ENCODE results near the gene UBE2E1. TPM values are rescaled to one million over a fixed set of nuclear protein-coding genes. Genes with fewer than 3 reads are reported as not detected.

Gene UBE2E1
- total and polyA plus RNA-seq, 2 of the 4 experiments (the other 2 are of a cell fraction) = 54.1 to 91.6 TPM

DNA sequence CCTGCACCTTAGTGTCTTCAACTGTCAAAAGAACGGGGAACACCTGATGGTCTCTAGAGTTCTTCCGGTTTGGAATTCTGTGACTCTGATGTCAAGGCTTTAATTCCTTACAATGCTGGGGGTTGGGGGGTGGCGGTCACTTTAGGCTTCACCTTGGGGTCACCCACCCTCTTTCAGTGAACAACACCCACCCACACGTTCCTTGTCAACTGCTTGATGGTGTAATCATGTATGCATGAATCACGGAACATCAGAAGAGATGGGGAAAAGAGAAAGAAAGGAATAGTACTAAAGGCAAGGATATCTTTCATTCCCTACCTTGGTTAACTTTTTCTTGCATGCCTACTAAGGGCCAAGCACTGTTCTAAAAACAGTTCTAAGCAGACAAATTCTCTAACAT lies 7.3 kb upstream of the UBE2E1 start:
- WGBS, 2 experiments (ENCODE audit: extremely low coverage in 2 of 2, insufficient read length in 1 of 2) = no CpG with 5 or more reads among the region's 5 CpGs
- Histone ChIP-seq H2AK5ac (ENCODE audit: low read depth, low read length) (no peak overlapping the region), H2BK20ac (ENCODE audit: low read depth, low read length) (no peak overlapping the region), H2BK5ac (ENCODE audit: low read depth, low read length, poor library complexity, severe bottlenecking) (no peak overlapping the region), H3K23ac (ENCODE audit: low read depth, low read length) (no peak overlapping the region), H3K36me3 (ENCODE audit: control insufficient read depth, insufficient read depth, low read length) (no peaks in the 10 kb centered on the region), H4K91ac (ENCODE audit: insufficient read depth, low read depth, low read length) (no peak overlapping the region), H3K9ac (ENCODE audit: low read depth, low read length) (no peak overlapping the region), H3K56ac (ENCODE audit: extremely low read depth, insufficient read depth, low read length) (no peak overlapping the region), H4K5ac (ENCODE audit: low read depth, low read length) (no peak overlapping the region), H4K20me1 (ENCODE audit: insufficient read depth, low read length) (no peaks in the 10 kb centered on the region), H3K4ac (ENCODE audit: low read depth, low read length) (no peak overlapping the region), H3K14ac (replicated peaks; ENCODE audit: low read depth, low read length) (no peak overlapping the region), H2BK15ac (ENCODE audit: low read depth, low read length) (no peak overlapping the region), H3K79me1 (ENCODE audit: low read depth in 1 of 2, low read length in 2 of 2) (no peaks in the 10 kb centered on the region), H2AK9ac (replicated peaks; ENCODE audit: low read depth, low read length, poor library complexity) (no peak overlapping the region), H4K8ac (ENCODE audit: low read depth in 2 of 2, low read length in 2 of 2) (no peak overlapping the region), H3K9me1 (ENCODE audit: insufficient read depth, low read length) (no peaks in the 10 kb centered on the region), H3K4me3 (ENCODE audit: insufficient read depth, low read depth, low read length) (no peak overlapping the region), H3K4me1 (ENCODE audit: control insufficient read depth, insufficient read depth, low read length) (no peaks in the 10 kb centered on the region), H3K9me3 (ENCODE audit: control insufficient read depth, insufficient read depth, low read length) (no peaks in the 10 kb centered on the region), H3K27me3 (ENCODE audit: control insufficient read depth, insufficient read depth, low read length) (peaks cover 4% of the 10 kb centered on the region), H2BK120ac (ENCODE audit: low read depth, low read length) (no peak overlapping the region), H3K4me2 (ENCODE audit: low read depth, low read length) (no peak overlapping the region), H3K18ac (ENCODE audit: low read depth, low read length) (no peak overlapping the region), H2AFZ (replicated peaks; ENCODE audit: low read length, poor library complexity) (no peak overlapping the region), H3K27ac (ENCODE audit: insufficient read depth, low read length) (no peak overlapping the region)
- TF ChIP-seq, protein P1, sequence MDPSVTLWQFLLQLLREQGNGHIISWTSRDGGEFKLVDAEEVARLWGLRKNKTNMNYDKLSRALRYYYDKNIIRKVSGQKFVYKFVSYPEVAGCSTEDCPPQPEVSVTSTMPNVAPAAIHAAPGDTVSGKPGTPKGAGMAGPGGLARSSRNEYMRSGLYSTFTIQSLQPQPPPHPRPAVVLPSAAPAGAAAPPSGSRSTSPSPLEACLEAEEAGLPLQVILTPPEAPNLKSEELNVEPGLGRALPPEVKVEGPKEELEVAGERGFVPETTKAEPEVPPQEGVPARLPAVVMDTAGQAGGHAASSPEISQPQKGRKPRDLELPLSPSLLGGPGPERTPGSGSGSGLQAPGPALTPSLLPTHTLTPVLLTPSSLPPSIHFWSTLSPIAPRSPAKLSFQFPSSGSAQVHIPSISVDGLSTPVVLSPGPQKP (IDR thresholded peaks at IDR 0.05; ENCODE audit: borderline replicate concordance, low read depth, low read length) = no peak
- no peak for TF ChIP-seq CHD1 (IDR thresholded peaks at IDR 0.05; ENCODE audit: low read depth, low read length)
- TF ChIP-seq, protein P2, sequence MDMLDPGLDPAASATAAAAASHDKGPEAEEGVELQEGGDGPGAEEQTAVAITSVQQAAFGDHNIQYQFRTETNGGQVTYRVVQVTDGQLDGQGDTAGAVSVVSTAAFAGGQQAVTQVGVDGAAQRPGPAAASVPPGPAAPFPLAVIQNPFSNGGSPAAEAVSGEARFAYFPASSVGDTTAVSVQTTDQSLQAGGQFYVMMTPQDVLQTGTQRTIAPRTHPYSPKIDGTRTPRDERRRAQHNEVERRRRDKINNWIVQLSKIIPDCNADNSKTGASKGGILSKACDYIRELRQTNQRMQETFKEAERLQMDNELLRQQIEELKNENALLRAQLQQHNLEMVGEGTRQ (IDR thresholded peaks at IDR 0.05; ENCODE audit: low read depth, low read length) = no peak
- no peak for TF ChIP-seq RAD21 (IDR thresholded peaks at IDR 0.05; ENCODE audit: low read length)
- TF ChIP-seq FOS (IDR thresholded peaks at IDR 0.05; ENCODE audit: low read depth, low read length) = no peak
- no peak for TF ChIP-seq BHLHE40 (IDR thresholded peaks at IDR 0.05; ENCODE audit: low read depth, low read length)
- no peak for TF ChIP-seq SMC3 (IDR thresholded peaks at IDR 0.05; ENCODE audit: low read depth, low read length)
- BruUV-seq (replicated peaks) = no TSS peak
- DNase-seq = no peak
- ChIA-PET POLR2A (ENCODE audit: unreplicated experiment) (no interaction called here), CTCF (interaction anchor here (1.0 kb wide), 1 partner anchor 11 kb away, joined by 3 read pairs; no protein-coding TSS in a partner anchor)
- intact Hi-C loops (cut with micrococcal nuclease) = no loop called here
- in situ Hi-C loops (cut with MboI; ENCODE audit: low sequenced_read_pairs) = no loop called here
- no peak for ATAC-seq (ENCODE audit: low read depth)
- dilution Hi-C loops (cut with HindIII; ENCODE audit: low sequenced_read_pairs, unreplicated experiment) = no loop called here
